ENCODE results near the gene BMP4. TPM values are rescaled to one million over a fixed set of nuclear protein-coding genes. Genes with fewer than 3 reads are reported as not detected.
A peak's percentile ranks its signal among the peaks of the same experiment; 100 is the strongest.
"Not testable (repeated sequence)": the region's sequence is repeated elsewhere in the genome, so short reads cannot be mapped to it uniquely, and the experiment has no call there.

BMP4 gene
- total and polyA plus RNA-seq, 9 donors: 12.0 to 30.5 (median 19.5) TPM

- H3K27me3 ChIP-seq (ENCODE audit: control insufficient read depth, insufficient read depth, low read length); DNase-seq; H3K4me3 ChIP-seq (ENCODE audit: low read length); H3K36me3 ChIP-seq (ENCODE audit: control insufficient read depth, insufficient read depth, low read length); H3K4me1 ChIP-seq (ENCODE audit: control insufficient read depth, insufficient read depth, low read length); H3K27ac ChIP-seq (ENCODE audit: low read length): not testable (repeated sequence)
- peaks cover 13% of the 10 kb centered on the region for H3K9me3 ChIP-seq (replicated peaks; ENCODE audit: control insufficient read depth, low read depth, low read length)
- WGBS (ENCODE audit: insufficient coverage): no CpG with 5 or more reads among the region's 3 CpGs
These were observed 30.1 kb upstream of the BMP4 start for GRCh38 chr14:53986718-53987117.

- H3K4me3 ChIP-seq (ENCODE audit: low read length); H3K27me3 ChIP-seq (ENCODE audit: control insufficient read depth, insufficient read depth, low read length); H3K4me1 ChIP-seq (ENCODE audit: control insufficient read depth, insufficient read depth, low read length); H3K27ac ChIP-seq (ENCODE audit: low read length); H3K36me3 ChIP-seq (ENCODE audit: control insufficient read depth, insufficient read depth, low read length); DNase-seq: not testable (repeated sequence)
- WGBS (ENCODE audit: insufficient coverage): 100% methylated on average over 2 of the region's 2 CpGs
- peaks cover 13% of the 10 kb centered on the region for H3K9me3 ChIP-seq (replicated peaks; ENCODE audit: control insufficient read depth, low read depth, low read length)
These were observed 28.3 kb upstream of the BMP4 start for GRCh38 chr14:53984958-53985357.

- Histone ChIP-seq H3K9me3 (replicated peaks; ENCODE audit: control insufficient read depth, low read depth, low read length) (peaks cover 13% of the 10 kb centered on the region), H3K27me3 (ENCODE audit: control insufficient read depth, insufficient read depth, low read length) (no peaks in the 10 kb centered on the region), H3K4me1 (ENCODE audit: control insufficient read depth, insufficient read depth, low read length) (peaks cover 8% of the 10 kb centered on the region), H3K4me3 (ENCODE audit: low read length) (no peak overlapping the region), H3K36me3 (ENCODE audit: control insufficient read depth, insufficient read depth, low read length) (no peaks in the 10 kb centered on the region), H3K27ac (ENCODE audit: low read length) (no peak overlapping the region)
- no peak for DNase-seq
These were observed 26.5 kb upstream of the BMP4 start for GRCh38 chr14:53983112-53983511.

- H3K4me3 ChIP-seq (ENCODE audit: low read length): no peak overlapping the region
- H3K4me1 ChIP-seq (ENCODE audit: control insufficient read depth, insufficient read depth, low read length): peaks cover 8% of the 10 kb centered on the region
- 90% methylated on average over 1 of the region's 2 CpGs for WGBS (ENCODE audit: insufficient coverage)
- DNase-seq: no peak
- no peaks in the 10 kb centered on the region for H3K36me3 ChIP-seq (ENCODE audit: control insufficient read depth, insufficient read depth, low read length)
- no peaks in the 10 kb centered on the region for H3K27me3 ChIP-seq (ENCODE audit: control insufficient read depth, insufficient read depth, low read length)
- H3K27ac ChIP-seq (ENCODE audit: low read length): no peak overlapping the region
- peaks cover 13% of the 10 kb centered on the region for H3K9me3 ChIP-seq (replicated peaks; ENCODE audit: control insufficient read depth, low read depth, low read length)
These were observed 25.9 kb upstream of the BMP4 start for GRCh38 chr14:53982546-53982945.

GRCh38 chr14:53979747-53980642, 23.4 kb upstream of the BMP4 start:
- H3K36me3 ChIP-seq (ENCODE audit: control insufficient read depth, insufficient read depth, low read length): no peaks in the 10 kb centered on the region
- 77% methylated on average over 2 of the region's 7 CpGs for WGBS (ENCODE audit: insufficient coverage)
- no peak for DNase-seq
- H3K4me3 ChIP-seq (ENCODE audit: low read length): no peak overlapping the region
- peaks cover 8% of the 10 kb centered on the region for H3K9me3 ChIP-seq (replicated peaks; ENCODE audit: control insufficient read depth, low read depth, low read length)
- no peaks in the 10 kb centered on the region for H3K27me3 ChIP-seq (ENCODE audit: control insufficient read depth, insufficient read depth, low read length)
- H3K4me1 ChIP-seq (ENCODE audit: control insufficient read depth, insufficient read depth, low read length): peaks cover 8% of the 10 kb centered on the region
- no peak overlapping the region for H3K27ac ChIP-seq (ENCODE audit: low read length)

- Histone ChIP-seq H3K4me1 (ENCODE audit: control insufficient read depth, insufficient read depth, low read length) (peaks cover 8% of the 10 kb centered on the region), H3K36me3 (ENCODE audit: control insufficient read depth, insufficient read depth, low read length) (no peaks in the 10 kb centered on the region), H3K27me3 (ENCODE audit: control insufficient read depth, insufficient read depth, low read length) (no peaks in the 10 kb centered on the region), H3K4me3 (ENCODE audit: low read length) (no peak overlapping the region), H3K27ac (ENCODE audit: low read length) (no peak overlapping the region), H3K9me3 (replicated peaks; ENCODE audit: control insufficient read depth, low read depth, low read length) (peaks cover 2% of the 10 kb centered on the region)
- peak; percentile 55 for DNase-seq
- WGBS (ENCODE audit: insufficient coverage): 20% methylated on average over 1 of the region's 4 CpGs
These were observed 22.6 kb upstream of the BMP4 start for GRCh38 chr14:53979113-53979681.

GRCh38 chr14:53978194-53978593, 21.6 kb upstream of the BMP4 start:
- Histone ChIP-seq H3K27ac (ENCODE audit: low read length) (no peak overlapping the region), H3K4me1 (ENCODE audit: control insufficient read depth, insufficient read depth, low read length) (peaks cover 8% of the 10 kb centered on the region), H3K4me3 (ENCODE audit: low read length) (no peak overlapping the region), H3K9me3 (replicated peaks; ENCODE audit: control insufficient read depth, low read depth, low read length) (no peaks in the 10 kb centered on the region), H3K27me3 (ENCODE audit: control insufficient read depth, insufficient read depth, low read length) (no peaks in the 10 kb centered on the region), H3K36me3 (ENCODE audit: control insufficient read depth, insufficient read depth, low read length) (no peaks in the 10 kb centered on the region)
- peak; percentile 34 for DNase-seq
- no CpG with 5 or more reads among the region's 3 CpGs for WGBS (ENCODE audit: insufficient coverage)

- DNase-seq: no peak
- Histone ChIP-seq H3K4me1 (ENCODE audit: control insufficient read depth, insufficient read depth, low read length) (peaks cover 8% of the 10 kb centered on the region), H3K9me3 (replicated peaks; ENCODE audit: control insufficient read depth, low read depth, low read length) (no peaks in the 10 kb centered on the region), H3K4me3 (ENCODE audit: low read length) (no peak overlapping the region), H3K27me3 (ENCODE audit: control insufficient read depth, insufficient read depth, low read length) (no peaks in the 10 kb centered on the region), H3K27ac (ENCODE audit: low read length) (no peak overlapping the region), H3K36me3 (ENCODE audit: control insufficient read depth, insufficient read depth, low read length) (no peaks in the 10 kb centered on the region)
- 73% methylated on average over 4 of the region's 5 CpGs for WGBS (ENCODE audit: insufficient coverage)
These were observed 18.8 kb upstream of the BMP4 start for GRCh38 chr14:53975444-53975843.

GRCh38 chr14:53971521-53971920, 14.9 kb upstream of the BMP4 start:
- WGBS (ENCODE audit: insufficient coverage): no CpG with 5 or more reads among the region's 4 CpGs
- Histone ChIP-seq H3K9me3 (replicated peaks; ENCODE audit: control insufficient read depth, low read depth, low read length) (no peaks in the 10 kb centered on the region), H3K27ac (ENCODE audit: low read length) (no peak overlapping the region), H3K36me3 (ENCODE audit: control insufficient read depth, insufficient read depth, low read length) (no peaks in the 10 kb centered on the region), H3K4me3 (ENCODE audit: low read length) (no peak overlapping the region), H3K4me1 (ENCODE audit: control insufficient read depth, insufficient read depth, low read length) (no peaks in the 10 kb centered on the region), H3K27me3 (ENCODE audit: control insufficient read depth, insufficient read depth, low read length) (no peaks in the 10 kb centered on the region)
- DNase-seq: no peak

- DNase-seq: no peak
- peaks cover 2% of the 10 kb centered on the region for H3K27me3 ChIP-seq (ENCODE audit: control insufficient read depth, insufficient read depth, low read length)
- no peaks in the 10 kb centered on the region for H3K36me3 ChIP-seq (ENCODE audit: control insufficient read depth, insufficient read depth, low read length)
- H3K9me3 ChIP-seq (replicated peaks; ENCODE audit: control insufficient read depth, low read depth, low read length): no peaks in the 10 kb centered on the region
- H3K27ac ChIP-seq (ENCODE audit: low read length): no peak overlapping the region
- no peaks in the 10 kb centered on the region for H3K4me1 ChIP-seq (ENCODE audit: control insufficient read depth, insufficient read depth, low read length)
- H3K4me3 ChIP-seq (ENCODE audit: low read length): no peak overlapping the region
These were observed 12.7 kb upstream of the BMP4 start for GRCh38 chr14:53969326-53969725.

Measured in muscle of leg (tissue), 11 donors.